ENCODE measurements around the gene KRTAP6-1. TPM values are rescaled to one million over a fixed set of nuclear protein-coding genes. Genes with fewer than 3 reads are reported as not detected.

KRTAP6-1 gene
- total and polyA plus RNA-seq, 3 donors from 2014 or later, result not detected

DNA sequence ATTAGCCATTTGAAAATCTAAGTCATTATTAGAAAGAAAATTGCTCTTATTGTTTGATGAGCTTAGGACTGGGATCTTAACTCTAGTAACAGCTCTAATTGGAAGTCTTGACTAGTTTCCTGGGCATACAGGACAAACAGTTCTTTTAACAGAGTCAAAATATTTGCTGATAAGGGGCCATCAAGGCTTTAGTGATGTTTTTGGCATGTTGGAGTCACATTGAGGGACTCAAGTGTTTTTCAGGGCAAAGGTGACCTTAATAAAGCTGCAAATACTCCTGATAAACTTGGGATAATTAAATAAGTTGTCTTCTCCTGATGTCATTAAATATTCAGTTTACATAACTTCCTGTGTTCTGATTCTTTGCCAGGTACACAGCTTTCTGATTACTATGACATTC lies 46.1 kb downstream of the KRTAP6-1 start:
- TF ChIP-seq POLR2A (IDR thresholded peaks at IDR 0.05), result no peak
- TF ChIP-seq, protein P1, sequence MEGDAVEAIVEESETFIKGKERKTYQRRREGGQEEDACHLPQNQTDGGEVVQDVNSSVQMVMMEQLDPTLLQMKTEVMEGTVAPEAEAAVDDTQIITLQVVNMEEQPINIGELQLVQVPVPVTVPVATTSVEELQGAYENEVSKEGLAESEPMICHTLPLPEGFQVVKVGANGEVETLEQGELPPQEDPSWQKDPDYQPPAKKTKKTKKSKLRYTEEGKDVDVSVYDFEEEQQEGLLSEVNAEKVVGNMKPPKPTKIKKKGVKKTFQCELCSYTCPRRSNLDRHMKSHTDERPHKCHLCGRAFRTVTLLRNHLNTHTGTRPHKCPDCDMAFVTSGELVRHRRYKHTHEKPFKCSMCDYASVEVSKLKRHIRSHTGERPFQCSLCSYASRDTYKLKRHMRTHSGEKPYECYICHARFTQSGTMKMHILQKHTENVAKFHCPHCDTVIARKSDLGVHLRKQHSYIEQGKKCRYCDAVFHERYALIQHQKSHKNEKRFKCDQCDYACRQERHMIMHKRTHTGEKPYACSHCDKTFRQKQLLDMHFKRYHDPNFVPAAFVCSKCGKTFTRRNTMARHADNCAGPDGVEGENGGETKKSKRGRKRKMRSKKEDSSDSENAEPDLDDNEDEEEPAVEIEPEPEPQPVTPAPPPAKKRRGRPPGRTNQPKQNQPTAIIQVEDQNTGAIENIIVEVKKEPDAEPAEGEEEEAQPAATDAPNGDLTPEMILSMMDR (IDR thresholded peaks at IDR 0.05), result no peak
- intact Hi-C loops (cut with DNase I; ENCODE audit: low total_unique reads), result no loop called here
- no peaks in the 10 kb centered on the region for H3K4me1 ChIP-seq
- no peak overlapping the region for H3K4me3 ChIP-seq
- H3K27me3 ChIP-seq, result no peaks in the 10 kb centered on the region
- no peak overlapping the region for H3K27ac ChIP-seq
- no peaks in the 10 kb centered on the region for H3K36me3 ChIP-seq (ENCODE audit: low read depth, missing control alignments)
- no peaks in the 10 kb centered on the region for H3K9me3 ChIP-seq
- DNase-seq, result no peak

DNA sequence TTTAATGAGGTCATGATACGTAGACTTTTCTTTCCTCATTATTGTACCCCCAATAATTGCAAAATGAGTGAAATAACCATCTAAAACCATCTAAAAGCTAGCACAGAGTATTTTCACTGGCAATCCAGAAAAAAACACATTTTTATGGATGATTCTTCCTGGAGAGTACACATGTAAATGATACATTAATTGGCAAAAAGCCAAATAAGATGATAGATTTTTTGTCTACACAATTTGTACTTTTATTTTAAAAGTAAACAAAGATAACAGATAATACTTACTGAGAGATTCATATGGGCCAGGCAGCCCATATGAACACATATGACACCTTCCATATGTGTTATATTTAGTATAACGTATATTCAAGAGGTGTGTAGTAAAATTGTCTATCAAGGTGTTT lies 50.1 kb downstream of the KRTAP6-1 start:
- H3K27ac ChIP-seq, result no peak overlapping the region
- no peak overlapping the region for H3K4me3 ChIP-seq
- intact Hi-C loops (cut with DNase I; ENCODE audit: low total_unique reads), result no loop called here
- no peaks in the 10 kb centered on the region for H3K4me1 ChIP-seq
- TF ChIP-seq POLR2A (IDR thresholded peaks at IDR 0.05), result no peak
- TF ChIP-seq, protein P1 (IDR thresholded peaks at IDR 0.05), result no peak
- no peaks in the 10 kb centered on the region for H3K27me3 ChIP-seq
- DNase-seq, result no peak
- no peaks in the 10 kb centered on the region for H3K9me3 ChIP-seq
- H3K36me3 ChIP-seq (ENCODE audit: low read depth, missing control alignments), result no peaks in the 10 kb centered on the region
- WGBS, 2 donors, result 79 to 95% methylated on average over 2 of the region's 2 CpGs

Small RNAs within 50 kb of the gene (small RNA-seq; reads per million reads assigned to genes)
- 0 reads per million in 2 donors for gene KRTAP20-1
- gene KRTAP20-3, result 0 reads per million in 2 donors
- gene KRTAP20-4, result 0 reads per million in 2 donors
- 0 reads per million in 2 donors for gene KRTAP22-1
- gene KRTAP22-2, result 0 reads per million in 2 donors

Other genes starting within 250 kb of the KRTAP6-1 start
- not detected for gene KRTAP13-2, start 241.7 kb downstream of the KRTAP6-1 start, total RNA-seq
- not detected for gene KRTAP13-2, start 241.7 kb downstream of the KRTAP6-1 start, polyA plus RNA-seq (ENCODE audit: insufficient read depth, low read depth, low replicate concordance)
- not detected for gene KRTAP13-1, start 217.9 kb downstream of the KRTAP6-1 start, total RNA-seq
- gene KRTAP13-1, start 217.9 kb downstream of the KRTAP6-1 start, polyA plus RNA-seq (ENCODE audit: insufficient read depth, low read depth, low replicate concordance), result not detected
- gene KRTAP13-3, start 188.0 kb downstream of the KRTAP6-1 start, total RNA-seq, result not detected
- not detected for gene KRTAP13-3, start 188.0 kb downstream of the KRTAP6-1 start, polyA plus RNA-seq (ENCODE audit: insufficient read depth, low read depth, low replicate concordance)
- not detected for gene KRTAP13-4, start 183.7 kb downstream of the KRTAP6-1 start, total RNA-seq
- gene KRTAP13-4, start 183.7 kb downstream of the KRTAP6-1 start, polyA plus RNA-seq (ENCODE audit: insufficient read depth, low read depth, low replicate concordance), result not detected
- not detected for gene KRTAP15-1, start 173.7 kb downstream of the KRTAP6-1 start, total RNA-seq
- not detected for gene KRTAP15-1, start 173.7 kb downstream of the KRTAP6-1 start, polyA plus RNA-seq (ENCODE audit: insufficient read depth, low read depth, low replicate concordance)
- not detected for gene KRTAP19-1, start 133.6 kb downstream of the KRTAP6-1 start, total RNA-seq
- not detected for gene KRTAP19-1, start 133.6 kb downstream of the KRTAP6-1 start, polyA plus RNA-seq (ENCODE audit: insufficient read depth, low read depth, low replicate concordance)
- not detected for gene KRTAP19-2, start 126.5 kb downstream of the KRTAP6-1 start, total RNA-seq
- gene KRTAP19-2, start 126.5 kb downstream of the KRTAP6-1 start, polyA plus RNA-seq (ENCODE audit: insufficient read depth, low read depth, low replicate concordance), result not detected
- gene KRTAP19-3, start 121.9 kb downstream of the KRTAP6-1 start, total RNA-seq, result not detected
- not detected for gene KRTAP19-3, start 121.9 kb downstream of the KRTAP6-1 start, polyA plus RNA-seq (ENCODE audit: insufficient read depth, low read depth, low replicate concordance)
- not detected for gene KRTAP19-4, start 116.8 kb downstream of the KRTAP6-1 start, total RNA-seq
- not detected for gene KRTAP19-4, start 116.8 kb downstream of the KRTAP6-1 start, polyA plus RNA-seq (ENCODE audit: insufficient read depth, low read depth, low replicate concordance)
- gene KRTAP19-5, start 111.8 kb downstream of the KRTAP6-1 start, total RNA-seq, result not detected
- not detected for gene KRTAP19-5, start 111.8 kb downstream of the KRTAP6-1 start, polyA plus RNA-seq (ENCODE audit: insufficient read depth, low read depth, low replicate concordance)
- not detected for gene KRTAP19-6, start 72.1 kb downstream of the KRTAP6-1 start, total RNA-seq
- gene KRTAP19-6, start 72.1 kb downstream of the KRTAP6-1 start, polyA plus RNA-seq (ENCODE audit: insufficient read depth, low read depth, low replicate concordance), result not detected
- not detected for gene KRTAP19-7, start 52.6 kb downstream of the KRTAP6-1 start, total RNA-seq
- not detected for gene KRTAP19-7, start 52.6 kb downstream of the KRTAP6-1 start, polyA plus RNA-seq (ENCODE audit: insufficient read depth, low read depth, low replicate concordance)
- gene KRTAP22-2, start 23.5 kb downstream of the KRTAP6-1 start, total RNA-seq, result not detected
- not detected for gene KRTAP22-2, start 23.5 kb downstream of the KRTAP6-1 start, polyA plus RNA-seq (ENCODE audit: insufficient read depth, low read depth, low replicate concordance)
- 1 to 10 TPM in 1 of 2 donors, under 1 TPM in 1; 0.99 to 1.3 TPM for gene KRTAP6-3, start 21.5 kb downstream of the KRTAP6-1 start, total RNA-seq
- gene KRTAP6-3, start 21.5 kb downstream of the KRTAP6-1 start, polyA plus RNA-seq (ENCODE audit: insufficient read depth, low read depth, low replicate concordance), result not detected
- gene KRTAP6-2, start 15.0 kb downstream of the KRTAP6-1 start, total RNA-seq, result not detected
- not detected for gene KRTAP6-2, start 15.0 kb downstream of the KRTAP6-1 start, polyA plus RNA-seq (ENCODE audit: insufficient read depth, low read depth, low replicate concordance)
- not detected for gene KRTAP22-1, start 12.8 kb downstream of the KRTAP6-1 start, total RNA-seq
- not detected for gene KRTAP22-1, start 12.8 kb downstream of the KRTAP6-1 start, polyA plus RNA-seq (ENCODE audit: insufficient read depth, low read depth, low replicate concordance)
- not detected for gene KRTAP20-1, start 2.5 kb upstream of the KRTAP6-1 start, total RNA-seq
- not detected for gene KRTAP20-1, start 2.5 kb upstream of the KRTAP6-1 start, polyA plus RNA-seq (ENCODE audit: insufficient read depth, low read depth, low replicate concordance)
- gene KRTAP20-4, start 6.7 kb upstream of the KRTAP6-1 start, total RNA-seq, result not detected
- gene KRTAP20-4, start 6.7 kb upstream of the KRTAP6-1 start, polyA plus RNA-seq (ENCODE audit: insufficient read depth, low read depth, low replicate concordance), result not detected
- not detected for gene KRTAP20-2, start 21.3 kb upstream of the KRTAP6-1 start, total RNA-seq
- gene KRTAP20-2, start 21.3 kb upstream of the KRTAP6-1 start, polyA plus RNA-seq (ENCODE audit: insufficient read depth, low read depth, low replicate concordance), result not detected
- not detected for gene KRTAP20-3, start 28.9 kb upstream of the KRTAP6-1 start, total RNA-seq
- gene KRTAP20-3, start 28.9 kb upstream of the KRTAP6-1 start, polyA plus RNA-seq (ENCODE audit: insufficient read depth, low read depth, low replicate concordance), result not detected
- not detected for gene KRTAP21-3, start 104.8 kb upstream of the KRTAP6-1 start, total RNA-seq
- gene KRTAP21-3, start 104.8 kb upstream of the KRTAP6-1 start, polyA plus RNA-seq (ENCODE audit: insufficient read depth, low read depth, low replicate concordance), result not detected
- 1 to 10 TPM in 1 of 2 donors, not detected in 1; 1.4 TPM for gene KRTAP21-2, start 133.3 kb upstream of the KRTAP6-1 start, total RNA-seq
- 2.5 TPM for gene KRTAP21-2, start 133.3 kb upstream of the KRTAP6-1 start, polyA plus RNA-seq (ENCODE audit: insufficient read depth, low read depth, low replicate concordance)
- not detected for gene KRTAP21-1, start 141.5 kb upstream of the KRTAP6-1 start, total RNA-seq
- gene KRTAP21-1, start 141.5 kb upstream of the KRTAP6-1 start, polyA plus RNA-seq (ENCODE audit: insufficient read depth, low read depth, low replicate concordance), result not detected
- gene KRTAP8-1, start 199.3 kb upstream of the KRTAP6-1 start, total RNA-seq, result not detected
- not detected for gene KRTAP8-1, start 199.3 kb upstream of the KRTAP6-1 start, polyA plus RNA-seq (ENCODE audit: insufficient read depth, low read depth, low replicate concordance)
- gene KRTAP7-1, start 215.8 kb upstream of the KRTAP6-1 start, total RNA-seq, result 1 to 10 TPM in 1 of 2 donors, under 1 TPM in 1; 0.81 to 1.5 TPM
- not detected for gene KRTAP7-1, start 215.8 kb upstream of the KRTAP6-1 start, polyA plus RNA-seq (ENCODE audit: insufficient read depth, low read depth, low replicate concordance)

Measured in testis (tissue), 3 donors.